DND-41 (cell line): Measurements from ENCODE around the gene CACNB2.

Experiments used
- CTCF ChIP-seq: IDR thresholded peaks from 2 replicates; pipeline ENCODE4 v1.5.1; 2012; ENCODE audit warnings: borderline replicate concordance, low read length, moderate library complexity, mild to moderate bottlenecking; ENCODE audit not compliant: poor library complexity, severe bottlenecking; ENCODE audit errors: extremely low read depth
- EZH2 ChIP-seq: IDR thresholded peaks from 3 replicates; pipeline ENCODE4 v1.6.1; 2012; ENCODE audit warnings: borderline replicate concordance, low read depth, mild to moderate bottlenecking, moderate library complexity, low read length, inconsistent platforms; ENCODE audit not compliant: severe bottlenecking

GRCh38 chr10:18334116-18334867 lies 194.1 kb downstream of the CACNB2 start:
- TF ChIP-seq CTCF (no peak), EZH2 (no peak)
